Articular chondrocyte of knee joint (primary cell): ENCODE measurements around the gene GJA10. TPM values are rescaled to one million over a fixed set of nuclear protein-coding genes. Genes with fewer than 3 reads are reported as not detected.

Source experiments
- small RNA-seq: library from RNA; depleted of rRNA; stranded (forward); fragments of <200 nt; gene quantifications from one replicate; pipeline ENCODE3, GENCODE V24; 2012
- total RNA-seq: library from RNA; depleted of rRNA; stranded (reverse); fragments of >200 nt; gene quantifications from 2 replicates; pipeline ENCODE4 v1.2.3, GENCODE V29; 2012

The GJA10 gene
- not detected in 2 replicates for total RNA-seq

GRCh38 chr6:89894169-89894568, at the start of gene GJA10:
Gene GJA10, plus strand, starts transcription at chr6:89894469. Its CDS starts 0 bp downstream, at chr6:89894469.

Small RNAs within 50 kb of the gene (small RNA-seq; reads per million reads assigned to genes)
- not detected for gene RF00019

Other genes starting within 250 kb of the GJA10 start
- gene MDN1, start 74.7 kb upstream of the GJA10 start, total RNA-seq = 19.5 and 24.0 TPM in 2 replicates
- gene CASP8AP2, start 64.6 kb upstream of the GJA10 start, total RNA-seq = 20.1 and 21.7 TPM in 2 replicates